HCT116 (cell line): ENCODE data around the gene BRMS1.

Experiments
- CEBPB ChIP-seq: IDR thresholded peaks from 2 replicates; pipeline ENCODE4 v1.6.1; 2012; ENCODE audit warnings: low read depth
- EZH2 ChIP-seq: fragments of 200-600 bp; sonication (generic); IDR thresholded peaks from 2 replicates; pipeline ENCODE4 v1.6.1; 2017; ENCODE audit warnings: antibody characterized with exemption, mixed run types
- EZH2phosphoT487 ChIP-seq: fragments of 200-600 bp; IDR thresholded peaks from 2 replicates; pipeline ENCODE4 v1.6.1; 2018; ENCODE audit warnings: antibody characterized with exemption, borderline replicate concordance
- POLR2A ChIP-seq: IDR thresholded peaks from 2 replicates; pipeline ENCODE4 v1.7.0; 2011; ENCODE audit warnings: borderline replicate concordance; ENCODE audit not compliant: insufficient read depth, insufficient read length; ENCODE audit errors: extremely low read depth
- POLR2AphosphoS5 ChIP-seq: IDR thresholded peaks from 2 replicates; pipeline ENCODE4 v1.6.1; 2011; ENCODE audit warnings: mild to moderate bottlenecking, low read depth, low read length, moderate library complexity
- RAD21 ChIP-seq: IDR thresholded peaks from 2 replicates; pipeline ENCODE4 v1.6.1; 2012; ENCODE audit warnings: low read depth, mild to moderate bottlenecking
- SIN3A ChIP-seq: IDR thresholded peaks from 2 replicates; pipeline ENCODE4 v1.6.1; 2012; ENCODE audit warnings: low read depth
- TCF7L2 ChIP-seq: IDR thresholded peaks from 2 replicates; pipeline ENCODE4 v1.7.0; 2011; ENCODE audit warnings: borderline replicate concordance, inconsistent platforms; ENCODE audit not compliant: insufficient read depth, insufficient read length; ENCODE audit errors: extremely low read depth
- YY1 ChIP-seq: IDR thresholded peaks from 2 replicates; pipeline ENCODE4 v1.6.1; 2011; ENCODE audit warnings: low read length, low read depth, moderate library complexity, mild to moderate bottlenecking; ENCODE audit not compliant: insufficient replicate concordance; ENCODE audit errors: extremely low read depth
- TF ChIP-seq, protein P1 (sequence below): IDR thresholded peaks from 2 replicates; pipeline ENCODE4 v1.6.1; 2012; ENCODE audit warnings: low read depth
- TF ChIP-seq, protein P2 (sequence below), 3 experiments: fragments of 200-600 bp in 1 of 3; sonication (generic) in 1 of 3; IDR thresholded peaks in 2 of 3; conservative IDR thresholded peaks in 1 of 3; 2 replicates each; pipeline ENCODE4 v1.5.1; 2012 to 2017; ENCODE audit warnings: low read depth in 2 of 3, low read length in 2 of 3, antibody characterized with exemption in 1 of 3, borderline replicate concordance in 1 of 3, control low read depth in 1 of 3, mild to moderate bottlenecking in 1 of 3, mixed read lengths in 1 of 3, mixed run types in 1 of 3, moderate library complexity in 1 of 3; ENCODE audit not compliant: insufficient read depth in 1 of 3
- TF ChIP-seq, protein P3 (sequence below): IDR thresholded peaks from 2 replicates; pipeline ENCODE4 v1.6.1; 2012

DNA sequence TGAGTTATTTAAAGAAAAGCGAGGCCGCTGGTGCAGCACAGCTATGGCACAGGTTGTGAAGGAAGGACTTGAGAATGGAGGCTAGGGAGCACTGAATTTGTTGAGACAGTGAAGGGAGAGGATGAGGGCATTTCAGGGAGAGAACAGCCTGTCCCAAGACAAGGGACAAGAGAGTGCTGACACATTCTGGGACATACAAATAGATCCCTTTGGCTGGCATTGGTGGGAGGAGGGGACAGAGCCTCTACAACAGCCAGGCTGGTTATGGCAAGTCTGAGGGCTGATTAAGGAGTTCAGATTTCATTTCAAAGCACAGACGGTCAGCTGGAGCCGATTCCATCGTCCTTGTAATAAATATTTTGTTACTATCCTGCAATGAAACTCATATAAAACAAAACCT is 28.4 kb upstream of the BRMS1 start:
- TF ChIP-seq, protein P1, sequence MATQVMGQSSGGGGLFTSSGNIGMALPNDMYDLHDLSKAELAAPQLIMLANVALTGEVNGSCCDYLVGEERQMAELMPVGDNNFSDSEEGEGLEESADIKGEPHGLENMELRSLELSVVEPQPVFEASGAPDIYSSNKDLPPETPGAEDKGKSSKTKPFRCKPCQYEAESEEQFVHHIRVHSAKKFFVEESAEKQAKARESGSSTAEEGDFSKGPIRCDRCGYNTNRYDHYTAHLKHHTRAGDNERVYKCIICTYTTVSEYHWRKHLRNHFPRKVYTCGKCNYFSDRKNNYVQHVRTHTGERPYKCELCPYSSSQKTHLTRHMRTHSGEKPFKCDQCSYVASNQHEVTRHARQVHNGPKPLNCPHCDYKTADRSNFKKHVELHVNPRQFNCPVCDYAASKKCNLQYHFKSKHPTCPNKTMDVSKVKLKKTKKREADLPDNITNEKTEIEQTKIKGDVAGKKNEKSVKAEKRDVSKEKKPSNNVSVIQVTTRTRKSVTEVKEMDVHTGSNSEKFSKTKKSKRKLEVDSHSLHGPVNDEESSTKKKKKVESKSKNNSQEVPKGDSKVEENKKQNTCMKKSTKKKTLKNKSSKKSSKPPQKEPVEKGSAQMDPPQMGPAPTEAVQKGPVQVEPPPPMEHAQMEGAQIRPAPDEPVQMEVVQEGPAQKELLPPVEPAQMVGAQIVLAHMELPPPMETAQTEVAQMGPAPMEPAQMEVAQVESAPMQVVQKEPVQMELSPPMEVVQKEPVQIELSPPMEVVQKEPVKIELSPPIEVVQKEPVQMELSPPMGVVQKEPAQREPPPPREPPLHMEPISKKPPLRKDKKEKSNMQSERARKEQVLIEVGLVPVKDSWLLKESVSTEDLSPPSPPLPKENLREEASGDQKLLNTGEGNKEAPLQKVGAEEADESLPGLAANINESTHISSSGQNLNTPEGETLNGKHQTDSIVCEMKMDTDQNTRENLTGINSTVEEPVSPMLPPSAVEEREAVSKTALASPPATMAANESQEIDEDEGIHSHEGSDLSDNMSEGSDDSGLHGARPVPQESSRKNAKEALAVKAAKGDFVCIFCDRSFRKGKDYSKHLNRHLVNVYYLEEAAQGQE, result no peak
- TF ChIP-seq RAD21, result no peak
- TF ChIP-seq, protein P2, sequence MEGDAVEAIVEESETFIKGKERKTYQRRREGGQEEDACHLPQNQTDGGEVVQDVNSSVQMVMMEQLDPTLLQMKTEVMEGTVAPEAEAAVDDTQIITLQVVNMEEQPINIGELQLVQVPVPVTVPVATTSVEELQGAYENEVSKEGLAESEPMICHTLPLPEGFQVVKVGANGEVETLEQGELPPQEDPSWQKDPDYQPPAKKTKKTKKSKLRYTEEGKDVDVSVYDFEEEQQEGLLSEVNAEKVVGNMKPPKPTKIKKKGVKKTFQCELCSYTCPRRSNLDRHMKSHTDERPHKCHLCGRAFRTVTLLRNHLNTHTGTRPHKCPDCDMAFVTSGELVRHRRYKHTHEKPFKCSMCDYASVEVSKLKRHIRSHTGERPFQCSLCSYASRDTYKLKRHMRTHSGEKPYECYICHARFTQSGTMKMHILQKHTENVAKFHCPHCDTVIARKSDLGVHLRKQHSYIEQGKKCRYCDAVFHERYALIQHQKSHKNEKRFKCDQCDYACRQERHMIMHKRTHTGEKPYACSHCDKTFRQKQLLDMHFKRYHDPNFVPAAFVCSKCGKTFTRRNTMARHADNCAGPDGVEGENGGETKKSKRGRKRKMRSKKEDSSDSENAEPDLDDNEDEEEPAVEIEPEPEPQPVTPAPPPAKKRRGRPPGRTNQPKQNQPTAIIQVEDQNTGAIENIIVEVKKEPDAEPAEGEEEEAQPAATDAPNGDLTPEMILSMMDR (IDR thresholded peaks at IDR 0.05 in 2 of 3, conservative IDR thresholded peaks at IDR 0.05 in 1 of 3; ENCODE audit: borderline replicate concordance in 1 of 3, insufficient read depth in 1 of 3, low read depth in 2 of 3, low read length in 2 of 3), result no peak
- TF ChIP-seq POLR2A, result no peak
- no peak for TF ChIP-seq POLR2AphosphoS5
- TF ChIP-seq EZH2, result no peak
- no peak for TF ChIP-seq TCF7L2
- no peak for TF ChIP-seq YY1
- TF ChIP-seq SIN3A, result no peak
- TF ChIP-seq, protein P3, sequence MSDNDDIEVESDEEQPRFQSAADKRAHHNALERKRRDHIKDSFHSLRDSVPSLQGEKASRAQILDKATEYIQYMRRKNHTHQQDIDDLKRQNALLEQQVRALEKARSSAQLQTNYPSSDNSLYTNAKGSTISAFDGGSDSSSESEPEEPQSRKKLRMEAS, result no peak
- no peak for TF ChIP-seq CEBPB
- no peak for TF ChIP-seq EZH2phosphoT487
